ENCODE data around the gene ABHD17C.

GRCh38 chr15:80697075-80697685, 2.1 kb downstream of the ABHD17C start:
- TF ChIP-seq CTCF (IDR thresholded peaks at IDR 0.05) (no peak), POLR2A (IDR thresholded peaks at IDR 0.05) (peak; percentile 37 to 70)
